GM19372 (cell line): ENCODE data around the gene DCLK1.

Source experiments
- ATAC-seq: cut with Tn5 transposase; IDR thresholded peaks from one replicate; pipeline ENCODE4 v1.9.1; 2021; ENCODE audit warnings: mild to moderate bottlenecking, low read depth, moderate library complexity; ENCODE audit not compliant: unreplicated experiment

Gene DCLK1

DNA sequence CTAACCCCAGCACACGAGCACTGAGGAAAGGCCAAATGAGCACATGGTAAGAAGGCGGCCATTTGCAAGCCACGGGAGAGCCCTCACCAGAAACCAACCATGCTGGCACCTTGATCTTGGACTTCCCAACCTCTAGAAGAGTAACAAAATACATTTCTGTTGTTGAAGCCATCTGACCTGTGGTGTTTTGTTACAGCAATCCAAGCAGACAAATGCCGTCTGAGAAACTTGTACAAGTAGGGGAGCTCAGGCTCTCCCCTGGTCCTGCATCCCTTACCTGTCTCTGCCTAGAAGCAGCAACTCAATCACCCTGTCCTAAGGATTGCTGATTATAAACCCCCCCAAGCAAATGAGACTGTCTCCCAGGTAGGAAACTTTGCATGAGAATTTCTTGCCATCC lies 399.7 kb downstream of the DCLK1 start:
- no peak for ATAC-seq

DNA sequence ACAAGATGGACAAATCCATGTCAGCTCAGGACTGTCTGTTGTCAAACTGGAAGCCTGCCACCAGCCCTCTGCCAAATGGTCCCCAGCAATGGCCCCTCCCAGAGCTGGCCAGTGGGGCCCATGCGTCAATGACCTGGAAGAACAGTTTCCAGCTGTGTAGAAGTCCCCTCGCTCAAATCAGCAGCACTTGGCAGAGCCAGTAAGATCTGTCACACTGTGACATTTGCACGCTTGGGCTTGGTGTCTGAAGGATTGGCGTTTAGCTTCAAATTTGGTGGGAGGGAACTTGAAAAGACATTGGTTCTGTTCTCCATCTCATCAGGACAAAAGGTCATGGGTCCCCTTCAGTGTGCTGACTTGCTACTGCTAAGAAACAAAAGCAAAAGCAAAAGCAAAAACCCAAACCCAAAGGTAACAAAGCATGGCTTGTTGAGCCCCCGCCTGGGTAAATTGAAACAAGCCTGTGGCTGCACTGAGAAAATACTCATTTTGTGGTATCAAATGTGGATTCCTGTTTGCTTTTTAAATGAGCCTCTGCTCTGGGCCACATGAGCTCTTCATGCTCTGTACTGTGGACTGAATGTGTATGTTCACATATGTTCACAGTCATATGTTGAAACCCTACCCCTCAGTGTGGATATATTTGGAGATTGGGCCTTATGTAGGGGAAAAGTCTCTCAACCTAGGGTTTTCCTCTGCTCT lies 401.1 kb downstream of the DCLK1 start:
- ATAC-seq = no peak

DNA sequence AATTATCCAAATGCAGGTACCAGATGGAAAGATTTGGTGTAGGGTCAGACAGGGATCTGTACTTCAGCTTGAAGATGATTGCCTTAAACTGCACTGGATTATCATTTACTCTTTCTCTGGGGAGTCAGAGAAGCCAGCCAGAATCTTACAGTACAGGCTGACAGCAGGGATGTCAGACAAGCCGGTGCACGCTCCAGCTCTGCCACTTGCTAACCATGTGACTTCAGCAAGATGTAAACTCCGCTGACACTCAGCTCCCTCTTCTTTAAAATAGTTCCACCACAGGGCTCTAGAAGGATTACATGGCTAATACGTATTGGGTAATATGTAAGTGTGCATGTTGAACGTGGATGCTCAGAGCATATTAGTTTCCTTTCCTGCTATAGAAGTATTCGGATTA lies 403.3 kb downstream of the DCLK1 start:
- ATAC-seq = no peak

DNA sequence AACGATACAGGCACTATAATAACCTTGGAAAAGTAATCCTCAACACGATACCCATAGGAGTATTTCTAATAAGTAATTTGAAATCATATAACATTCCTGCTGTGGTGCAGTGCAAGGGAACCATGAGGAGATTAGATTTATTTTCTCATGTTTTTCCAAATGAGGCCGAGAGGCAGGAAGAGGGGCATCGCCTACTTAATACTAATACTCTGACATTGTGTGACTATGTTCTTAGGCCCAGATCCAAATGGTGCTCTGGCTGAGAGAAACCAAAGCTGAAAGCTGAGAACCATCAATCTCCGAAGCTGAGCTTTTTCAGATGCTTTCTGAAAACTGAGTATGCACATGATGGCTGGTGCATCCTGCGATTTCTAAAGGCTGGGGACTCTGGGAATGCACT lies 406.7 kb downstream of the DCLK1 start:
- no peak for ATAC-seq

DNA sequence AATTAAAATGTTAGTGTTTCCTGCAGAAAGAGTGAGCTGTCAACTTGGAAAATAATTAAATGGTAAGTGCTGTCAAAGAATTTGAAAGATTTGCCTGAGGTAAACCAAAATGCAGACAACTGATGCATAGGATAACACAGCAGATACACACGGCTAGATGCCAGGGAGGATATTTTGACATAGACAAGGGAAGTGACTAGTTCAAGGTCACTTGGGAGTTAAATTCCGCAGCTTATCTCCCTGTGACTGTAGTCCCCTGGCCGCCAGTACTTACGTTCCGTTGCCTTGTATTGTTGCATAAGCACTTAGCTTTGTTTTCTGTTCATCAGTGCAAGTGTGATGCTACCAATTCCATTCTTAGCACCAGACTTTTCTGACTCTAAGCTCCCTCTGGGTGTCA lies 407.4 kb downstream of the DCLK1 start:
- ATAC-seq = no peak

DNA sequence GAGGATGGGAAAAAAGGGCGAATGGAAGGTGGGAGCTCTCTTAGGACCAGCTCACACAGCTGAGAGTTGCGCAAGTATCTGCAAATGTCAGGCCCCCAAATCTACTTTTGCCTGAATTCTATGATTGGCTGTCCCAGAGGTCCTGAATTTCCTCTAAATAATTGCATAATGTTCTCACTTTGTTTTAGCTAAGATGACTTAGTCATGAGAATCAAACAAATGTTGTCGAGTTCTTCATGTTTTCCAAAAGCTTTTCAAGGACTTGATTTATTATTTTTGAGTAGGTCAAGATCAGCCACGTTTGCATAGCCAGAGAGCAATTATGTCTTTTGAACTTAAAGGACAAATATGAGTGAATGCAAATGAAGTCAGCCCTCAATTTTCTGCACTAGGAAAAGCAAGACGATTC lies 408.1 kb downstream of the DCLK1 start:
- ATAC-seq = no peak

DNA sequence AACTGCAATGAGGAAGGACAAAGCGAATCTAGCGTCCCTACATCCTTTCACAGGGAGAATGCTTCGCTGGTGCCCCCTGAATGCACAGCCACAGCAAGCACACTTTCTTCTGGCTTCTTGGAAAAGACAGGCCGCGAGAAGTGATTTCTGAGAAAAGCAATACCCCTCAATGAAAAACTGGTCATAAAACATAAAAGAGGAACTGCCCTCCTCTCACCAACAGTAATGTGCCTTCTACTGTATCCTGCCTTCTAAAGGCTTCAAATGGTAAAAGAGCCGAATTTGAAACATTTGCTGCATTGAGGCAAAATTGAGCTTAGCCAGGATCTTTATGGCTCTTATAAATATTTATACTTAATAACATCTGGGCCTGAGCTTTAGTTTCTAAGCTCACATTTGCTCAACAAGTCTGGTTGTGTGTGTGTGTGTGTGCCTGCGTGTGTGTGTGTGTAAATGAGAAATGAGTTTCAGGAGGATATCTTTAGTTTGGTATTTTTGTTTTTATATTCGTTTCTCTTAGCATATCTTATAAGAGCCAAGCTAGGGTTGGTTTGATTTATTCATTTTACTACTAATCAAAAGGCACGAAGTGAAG lies 408.6 kb downstream of the DCLK1 start:
- no peak for ATAC-seq

DNA sequence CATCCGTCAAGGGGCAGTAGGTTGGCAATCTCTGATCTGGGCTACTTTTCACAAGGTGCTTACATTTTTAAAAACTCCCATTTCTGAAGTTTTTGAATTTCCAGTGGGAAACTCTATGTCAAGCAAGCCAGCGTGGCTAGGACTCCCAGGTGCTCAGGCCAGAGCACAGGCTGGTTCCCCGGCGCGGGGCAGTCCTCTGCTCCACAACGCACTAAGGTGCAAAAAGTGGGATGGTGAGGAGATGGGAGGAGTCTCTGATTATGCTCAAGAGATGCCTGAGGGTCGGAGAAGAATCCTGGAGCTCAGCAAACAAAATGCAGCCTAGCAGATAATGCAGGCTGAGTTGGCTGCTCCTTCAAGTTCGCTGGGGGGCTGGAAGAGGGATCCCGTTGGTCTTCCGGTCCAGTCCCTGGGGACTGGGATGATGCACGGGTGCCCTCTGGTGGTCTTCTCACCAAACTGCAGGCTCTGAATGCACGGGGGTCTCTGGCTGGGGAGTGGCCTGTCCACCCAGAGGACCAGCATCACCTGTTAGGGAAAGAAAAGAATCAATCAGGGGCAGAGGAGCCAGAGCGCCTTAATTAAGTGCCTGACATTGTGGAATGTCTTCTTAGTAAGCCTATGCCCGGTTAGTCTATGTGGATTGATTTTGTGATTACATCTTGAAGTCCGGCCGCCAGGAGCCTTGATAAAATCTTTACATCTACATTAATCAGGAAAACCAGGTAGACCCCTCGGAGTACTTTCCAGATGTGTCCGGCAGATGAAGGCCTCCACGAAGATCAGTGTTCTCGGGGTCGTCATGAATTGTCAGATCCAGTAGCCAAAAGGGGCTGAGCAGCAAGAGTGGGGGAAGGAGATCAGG lies 410.3 kb downstream of the DCLK1 start:
- peak; percentile 56 for ATAC-seq

DNA sequence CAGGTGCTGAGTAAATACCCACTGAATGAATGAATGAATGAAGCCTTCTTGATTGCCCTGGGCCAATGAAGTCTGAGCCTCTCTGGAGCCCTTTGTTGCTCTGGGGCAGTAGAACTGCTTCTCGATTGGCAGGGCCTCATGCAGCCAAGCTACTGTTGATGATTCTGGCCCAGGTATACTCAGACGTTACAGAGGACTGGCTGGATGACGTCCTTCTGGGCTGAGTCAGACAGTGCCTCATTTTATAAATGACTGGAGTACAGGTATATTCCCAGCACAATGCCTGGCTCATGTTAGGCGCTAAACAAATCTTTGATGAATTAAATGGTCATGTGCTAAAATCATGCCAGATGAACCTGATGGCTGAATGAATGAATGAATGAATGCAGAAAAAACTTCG lies 410.9 kb downstream of the DCLK1 start:
- no peak for ATAC-seq
